Mucosa of rectum (tissue), 2 donors: ENCODE results near the gene BZW2.

Source experiments
- H3K27ac ChIP-seq, 2 donors: one replicate each; pipeline ENCODE4 v1.7.0; 2013; ENCODE audit warnings: inconsistent platforms in 2 of 2, low read depth in 2 of 2, low read length in 2 of 2
- H3K27me3 ChIP-seq, 2 donors: one replicate each; pipeline ENCODE4 v1.7.0; 2013; ENCODE audit warnings: low read length in 2 of 2; ENCODE audit not compliant: control insufficient read depth in 2 of 2, insufficient read depth in 2 of 2
- H3K36me3 ChIP-seq, 2 donors: one replicate each; pipeline ENCODE4 v1.7.0; 2013; ENCODE audit warnings: low read length in 2 of 2; ENCODE audit not compliant: control insufficient read depth in 2 of 2, insufficient read depth in 2 of 2
- H3K4me1 ChIP-seq, 2 donors: one replicate each; pipeline ENCODE4 v1.7.0; 2013; ENCODE audit warnings: low read length in 2 of 2, mild to moderate bottlenecking in 1 of 2; ENCODE audit not compliant: control insufficient read depth in 2 of 2, insufficient read depth in 2 of 2
- H3K4me3 ChIP-seq, 2 donors: one replicate each; pipeline ENCODE4 v1.7.0; 2013; ENCODE audit warnings: low read length in 2 of 2
- H3K9ac ChIP-seq, 2 donors: one replicate each; pipeline ENCODE4 v1.7.0; 2013; ENCODE audit warnings: low read length in 2 of 2, low read depth in 1 of 2, mild to moderate bottlenecking in 1 of 2
- H3K9me3 ChIP-seq, 2 donors: one replicate each; pipeline ENCODE4 v1.7.0; 2013; ENCODE audit warnings: low read length in 2 of 2; ENCODE audit not compliant: control insufficient read depth in 2 of 2
- donor health status: healthy.
- donor health status: Normal muscosa, but diverticular disease.

The BZW2 gene

DNA sequence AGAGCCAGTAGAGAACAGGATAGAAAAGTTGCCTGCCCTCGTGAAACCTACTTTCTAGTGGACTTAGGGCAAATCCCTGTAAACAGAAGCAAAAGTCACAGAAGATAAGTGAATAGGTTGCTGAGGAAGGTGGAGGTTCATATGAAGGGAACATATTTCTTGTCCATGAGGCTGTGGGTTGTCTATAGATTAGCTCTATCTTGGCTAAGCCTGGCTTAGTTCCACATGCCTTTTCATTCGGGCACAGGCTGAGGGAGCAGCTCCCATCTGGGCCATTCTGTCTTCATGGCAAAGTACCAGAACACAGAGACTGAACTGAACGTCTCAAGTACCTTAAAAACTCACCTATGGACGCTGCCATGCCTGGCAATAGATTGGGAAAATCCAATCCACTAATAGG, 45.3 kb downstream of the BZW2 start:
- no peak overlapping the region for H3K27ac ChIP-seq
- peaks cover 38 to 42% of the 10 kb centered on the region in 2 donors for H3K36me3 ChIP-seq
- H3K27me3 ChIP-seq: no peaks in the 10 kb centered on the region
- no peak overlapping the region for H3K4me3 ChIP-seq
- H3K9me3 ChIP-seq: no peaks in the 10 kb centered on the region
- H3K9ac ChIP-seq: no peak overlapping the region
- no peaks in the 10 kb centered on the region for H3K4me1 ChIP-seq

DNA sequence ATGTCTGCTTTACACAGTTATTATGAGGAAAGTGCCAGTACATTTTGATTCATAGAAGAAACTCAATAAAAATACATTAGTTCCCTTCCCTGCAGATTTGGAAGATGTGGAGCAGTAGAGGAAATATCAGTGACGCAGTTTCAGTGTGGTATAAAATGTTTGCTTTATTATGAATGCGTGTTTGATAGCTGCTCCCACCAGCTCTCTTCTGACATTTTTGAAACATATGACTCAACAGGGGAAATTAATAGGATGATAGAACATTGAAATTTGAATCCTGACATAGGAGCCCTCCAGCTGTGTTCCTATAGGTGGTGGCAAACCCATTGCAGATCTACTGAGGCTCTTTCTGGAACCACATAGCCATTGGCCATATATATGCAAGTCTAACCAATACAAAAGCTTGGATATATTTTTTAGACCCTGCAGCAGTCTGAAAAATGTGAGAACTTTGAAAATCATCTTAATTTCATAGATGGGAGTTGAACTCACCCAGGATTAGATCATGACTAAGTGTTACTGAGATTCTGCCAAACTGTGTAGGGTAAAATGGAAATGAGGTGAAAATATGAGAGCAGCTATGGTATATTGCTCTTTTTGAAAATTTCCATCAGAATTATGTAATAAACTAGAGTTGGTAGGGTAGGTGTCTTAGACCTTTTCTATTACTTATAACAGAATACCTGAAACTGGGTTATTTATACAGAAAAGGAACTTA, 47.8 kb downstream of the BZW2 start:
- Histone ChIP-seq H3K4me1 (no peaks in the 10 kb centered on the region), H3K9ac (no peak overlapping the region), H3K4me3 (no peak overlapping the region), H3K27me3 (no peaks in the 10 kb centered on the region), H3K9me3 (no peaks in the 10 kb centered on the region), H3K36me3 (peaks cover 57 to 58% of the 10 kb centered on the region in 2 donors), H3K27ac (no peak overlapping the region)

DNA sequence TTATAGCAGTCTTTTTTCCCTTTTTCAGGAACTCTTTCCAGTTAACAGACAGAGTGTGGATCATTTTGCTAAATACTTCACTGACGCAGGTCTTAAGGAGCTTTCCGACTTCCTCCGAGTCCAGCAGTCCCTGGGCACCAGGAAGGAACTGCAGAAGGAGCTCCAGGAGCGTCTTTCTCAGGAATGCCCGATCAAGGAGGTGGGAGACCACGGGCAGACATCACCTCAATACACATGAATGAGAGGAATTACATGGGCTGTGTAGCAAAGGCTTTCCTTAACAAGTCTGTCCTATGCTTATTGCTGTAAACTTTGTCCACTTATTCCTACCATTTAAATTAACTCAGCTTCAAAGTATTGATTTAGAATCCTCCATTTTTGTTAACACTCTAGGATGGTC, 48.8 kb downstream of the BZW2 start:
- H3K9ac ChIP-seq: no peak overlapping the region
- no peaks in the 10 kb centered on the region for H3K9me3 ChIP-seq
- H3K27ac ChIP-seq: no peak overlapping the region
- H3K27me3 ChIP-seq: no peaks in the 10 kb centered on the region
- H3K4me1 ChIP-seq: no peaks in the 10 kb centered on the region
- peaks cover 59 to 63% of the 10 kb centered on the region in 2 donors for H3K36me3 ChIP-seq
- H3K4me3 ChIP-seq: no peak overlapping the region

DNA sequence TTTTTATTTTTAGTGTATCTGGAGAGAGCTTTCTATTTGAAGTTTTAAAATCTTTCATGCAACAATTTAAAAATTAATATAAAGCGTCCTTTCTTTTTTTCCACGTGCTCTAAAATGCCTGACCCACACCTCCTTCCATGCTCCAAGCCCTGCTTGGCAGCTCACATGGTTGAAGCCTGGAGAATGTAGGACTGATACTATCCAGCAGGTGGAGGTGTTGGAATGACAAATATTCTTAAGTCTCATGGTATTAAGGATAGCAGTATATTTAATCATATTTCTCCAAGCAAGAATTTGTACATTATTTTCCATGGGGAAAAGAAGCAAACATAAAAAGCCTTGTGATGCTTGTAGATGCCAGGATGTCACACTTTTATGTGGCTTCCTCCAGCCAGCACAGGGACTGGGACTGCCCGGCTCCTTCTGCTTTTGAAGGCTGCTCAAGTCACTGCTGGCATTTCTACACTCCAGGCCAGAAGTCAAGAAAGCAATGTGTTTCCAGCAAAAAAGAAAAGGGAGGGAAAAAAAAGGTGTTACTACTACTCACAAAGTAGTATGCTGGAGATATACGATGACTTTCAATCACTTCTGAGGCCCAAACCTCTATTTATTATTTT, 49.7 kb downstream of the BZW2 start:
- Histone ChIP-seq H3K9ac (no peak overlapping the region), H3K27ac (no peak overlapping the region), H3K4me3 (no peak overlapping the region), H3K4me1 (no peaks in the 10 kb centered on the region), H3K36me3 (peaks cover 66 to 67% of the 10 kb centered on the region in 2 donors), H3K9me3 (no peaks in the 10 kb centered on the region), H3K27me3 (no peaks in the 10 kb centered on the region)

DNA sequence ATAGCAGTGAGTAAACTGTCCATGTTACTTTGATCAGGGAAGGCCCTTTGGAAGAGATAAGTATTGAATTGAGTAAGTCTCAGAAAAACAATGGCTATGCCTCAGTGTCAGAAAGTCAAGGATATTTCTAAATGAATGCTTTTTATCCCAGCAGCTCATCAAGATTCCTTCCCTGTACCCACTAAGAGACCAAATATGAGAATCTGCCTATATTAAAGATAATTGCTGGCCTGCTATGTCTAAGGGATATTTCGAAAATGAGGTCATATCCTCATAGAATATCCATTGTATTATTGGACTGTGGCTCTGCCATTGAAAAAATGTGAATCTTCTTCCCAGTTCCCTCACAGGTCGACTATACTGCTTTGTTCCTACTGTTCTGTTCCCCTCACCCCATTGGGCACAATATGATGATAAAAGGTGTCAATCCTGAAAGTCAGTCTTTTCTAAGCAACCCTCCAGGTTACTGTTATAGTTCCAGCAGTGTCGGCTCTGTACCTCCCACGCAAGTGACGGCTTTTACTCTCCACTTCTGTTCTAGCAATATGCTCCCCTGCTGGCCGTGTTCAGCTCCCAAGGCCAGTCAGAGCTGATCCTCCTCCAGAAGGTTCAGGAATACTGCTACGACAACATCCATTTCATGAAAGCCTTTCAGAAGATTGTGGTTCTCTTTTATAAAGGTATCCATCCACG, 51.7 kb downstream of the BZW2 start:
- Histone ChIP-seq H3K9me3 (no peaks in the 10 kb centered on the region), H3K27me3 (no peaks in the 10 kb centered on the region), H3K36me3 (peaks cover 58 to 71% of the 10 kb centered on the region in 2 donors), H3K4me3 (no peak overlapping the region), H3K4me1 (no peaks in the 10 kb centered on the region), H3K9ac (no peak overlapping the region), H3K27ac (no peak overlapping the region)

DNA sequence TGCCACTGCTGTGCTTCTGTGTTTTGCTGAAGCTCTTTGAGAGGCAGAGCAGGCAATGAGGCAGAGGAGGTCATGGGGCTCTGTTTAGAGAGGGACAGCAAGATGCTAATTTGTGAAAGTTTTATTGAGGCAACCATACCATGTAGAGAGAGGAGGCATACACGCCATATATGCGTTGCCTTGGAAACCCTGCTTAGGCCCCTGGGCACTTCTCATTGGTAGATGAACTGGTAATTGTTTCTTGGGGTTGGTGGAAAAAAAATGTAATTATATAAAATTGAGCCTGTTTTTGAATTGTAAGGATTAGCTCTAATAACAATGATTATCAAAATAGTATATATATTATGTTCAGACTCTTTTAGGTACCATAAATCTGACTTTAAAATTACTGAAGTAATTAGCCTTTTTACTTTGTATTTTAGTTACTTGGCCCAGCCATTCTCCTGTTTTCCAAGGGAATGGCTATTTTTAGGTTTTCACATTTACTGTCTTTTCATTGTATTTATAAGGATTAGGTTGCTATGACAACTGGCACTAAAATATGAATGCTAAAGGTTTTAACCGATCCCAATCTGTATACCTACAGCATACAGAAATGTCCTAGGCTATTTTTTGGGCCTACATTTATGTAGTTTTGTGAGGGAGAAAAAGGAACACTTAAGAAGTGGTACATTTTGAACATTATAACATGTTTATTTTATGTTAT, 52.4 kb downstream of the BZW2 start:
- no peaks in the 10 kb centered on the region for H3K4me1 ChIP-seq
- H3K36me3 ChIP-seq: peaks cover 55 to 65% of the 10 kb centered on the region in 2 donors
- no peak overlapping the region for H3K27ac ChIP-seq
- H3K4me3 ChIP-seq: no peak overlapping the region
- H3K9ac ChIP-seq: no peak overlapping the region
- H3K27me3 ChIP-seq: no peaks in the 10 kb centered on the region
- no peaks in the 10 kb centered on the region for H3K9me3 ChIP-seq

DNA sequence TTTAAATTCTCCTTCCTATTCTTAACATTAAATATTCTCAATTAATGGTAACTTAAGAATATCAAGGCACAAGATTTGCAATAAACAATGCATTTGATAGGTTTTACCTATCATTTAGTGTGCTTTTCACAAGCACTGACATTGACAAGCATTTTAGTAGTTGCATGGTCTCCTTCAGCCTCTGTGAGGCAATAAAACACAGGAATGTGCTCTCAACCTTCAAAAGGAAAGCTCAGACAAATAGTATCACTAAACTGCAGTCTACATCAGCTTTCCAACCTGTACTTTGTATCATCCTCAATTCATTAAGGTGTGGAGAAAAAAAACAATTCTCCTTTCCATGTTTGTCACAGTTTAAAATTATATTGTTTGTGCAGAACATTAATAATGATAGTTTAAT, 56.5 kb downstream of the BZW2 start:
- Histone ChIP-seq H3K27me3 (no peaks in the 10 kb centered on the region), H3K9me3 (no peaks in the 10 kb centered on the region), H3K4me1 (no peaks in the 10 kb centered on the region), H3K4me3 (no peak overlapping the region), H3K27ac (no peak overlapping the region), H3K9ac (no peak overlapping the region), H3K36me3 (peaks cover 45 to 52% of the 10 kb centered on the region in 2 donors)

DNA sequence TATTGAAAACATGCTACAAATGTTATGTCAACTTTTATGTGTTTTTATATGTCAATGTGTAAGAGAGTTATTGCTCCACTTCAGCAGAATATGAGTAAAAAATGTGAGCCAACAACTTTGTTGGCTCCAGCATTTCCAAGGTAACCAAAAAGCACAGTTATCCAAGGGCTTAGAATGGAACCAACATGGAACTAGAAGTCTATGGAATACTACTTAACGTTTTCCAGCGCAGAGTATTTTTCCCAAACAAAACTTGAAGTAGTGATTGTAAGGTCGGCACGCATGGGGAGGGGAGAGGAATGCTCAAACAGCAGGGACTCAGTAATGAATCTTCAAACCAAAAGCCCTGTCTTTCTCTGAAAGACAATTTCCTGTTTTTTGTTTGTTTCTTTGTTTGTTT, 62.5 kb downstream of the BZW2 start:
- Histone ChIP-seq H3K36me3 (peaks cover 17 to 18% of the 10 kb centered on the region in 2 donors), H3K9ac (no peak overlapping the region), H3K27ac (no peak overlapping the region), H3K4me1 (no peaks in the 10 kb centered on the region), H3K27me3 (no peaks in the 10 kb centered on the region), H3K9me3 (no peaks in the 10 kb centered on the region), H3K4me3 (no peak overlapping the region)

DNA sequence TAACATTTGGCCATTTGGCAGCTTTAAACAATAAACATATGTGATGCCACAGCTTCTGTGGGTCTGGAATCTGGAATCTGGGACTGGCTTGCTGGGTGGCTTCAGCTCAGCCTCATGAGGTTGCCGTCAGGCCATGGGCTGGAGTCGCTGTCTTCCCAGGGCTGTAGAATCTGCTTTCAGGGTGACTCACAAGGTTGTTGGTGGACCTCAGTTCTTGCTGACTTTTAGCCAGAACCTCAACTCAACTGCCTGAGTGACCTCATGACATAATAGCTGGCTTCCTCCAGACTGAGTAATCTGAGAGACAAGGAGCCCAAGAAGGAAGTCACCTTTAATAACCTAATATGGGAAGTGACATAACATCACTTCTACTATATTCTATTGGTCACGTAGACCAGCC, 63.0 kb downstream of the BZW2 start:
- Histone ChIP-seq H3K27ac (no peak overlapping the region), H3K4me1 (no peaks in the 10 kb centered on the region), H3K36me3 (peaks cover 15 to 18% of the 10 kb centered on the region in 2 donors), H3K4me3 (no peak overlapping the region), H3K27me3 (no peaks in the 10 kb centered on the region), H3K9ac (no peak overlapping the region), H3K9me3 (no peaks in the 10 kb centered on the region)

DNA sequence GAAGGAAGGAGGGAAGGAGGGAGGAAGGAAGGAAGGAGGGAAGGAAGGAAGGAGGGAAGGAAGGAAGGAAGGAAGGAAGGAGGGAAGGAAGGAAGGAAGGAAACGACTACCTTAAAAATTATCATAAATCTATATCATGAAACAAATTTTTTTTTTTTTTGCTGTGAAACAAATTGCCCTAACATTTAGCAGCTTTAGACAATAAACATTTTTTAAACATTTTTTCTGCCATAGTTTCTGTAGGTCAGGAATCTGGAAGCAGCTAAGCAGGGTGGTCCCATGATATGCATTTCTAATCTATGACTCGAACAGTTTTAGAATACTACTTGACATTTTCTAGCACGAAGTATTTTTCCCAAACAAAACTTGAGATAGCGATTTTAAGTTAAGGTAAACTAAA, 64.7 kb downstream of the BZW2 start:
- Histone ChIP-seq H3K9ac (no peak overlapping the region), H3K4me3 (no peak overlapping the region), H3K4me1 (no peaks in the 10 kb centered on the region), H3K27ac (no peak overlapping the region), H3K36me3 (peaks cover 6 to 10% of the 10 kb centered on the region in 2 donors), H3K9me3 (no peaks in the 10 kb centered on the region), H3K27me3 (no peaks in the 10 kb centered on the region)
